ENCODE results near the gene ACR.
"Not testable (repeated sequence)": the region's sequence is repeated elsewhere in the genome, so short reads cannot be mapped to it uniquely, and the experiment has no call there.

Gene ACR

GRCh38 chr22:50786936-50787335, 48.9 kb downstream of the ACR start:
- not testable (repeated sequence) for DNase-seq; H4K20me1 ChIP-seq (ENCODE audit: insufficient read depth, low read length); H3K9me3 ChIP-seq (replicated peaks; ENCODE audit: insufficient read depth, low read length); H3K27ac ChIP-seq (ENCODE audit: low read length); H3K4me3 ChIP-seq (ENCODE audit: low read length); H2AFZ ChIP-seq (ENCODE audit: low read length); H3K79me2 ChIP-seq (ENCODE audit: low read length); H3F3A ChIP-seq (ENCODE audit: insufficient read depth, low read length); H3K27me3 ChIP-seq (replicated peaks; ENCODE audit: insufficient read depth, low read length); H3K9me2 ChIP-seq (replicated peaks; ENCODE audit: insufficient read depth, low read length); H3K4me1 ChIP-seq (ENCODE audit: low read length); H3K4me2 ChIP-seq (ENCODE audit: low read depth, low read length); H3K36me3 ChIP-seq (replicated peaks; ENCODE audit: insufficient read depth, low read length); H3K9ac ChIP-seq (ENCODE audit: low read length)
